WI38 (cell line): ENCODE results near the gene PNMA1.
A peak's percentile ranks its signal among the peaks of the same experiment; 100 is the strongest.

Experiments
- H3K4me3 ChIP-seq: 2 replicates; pipeline ENCODE4 v1.5.1; 2011; ENCODE audit warnings: low read depth, mild to moderate bottlenecking, control low read depth, low read length
- TF ChIP-seq, protein P1 (sequence below): IDR thresholded peaks from 2 replicates; pipeline ENCODE4 v1.5.1; 2012; ENCODE audit warnings: low read depth, mild to moderate bottlenecking, control low read depth, low read length

The PNMA1 gene

DNA sequence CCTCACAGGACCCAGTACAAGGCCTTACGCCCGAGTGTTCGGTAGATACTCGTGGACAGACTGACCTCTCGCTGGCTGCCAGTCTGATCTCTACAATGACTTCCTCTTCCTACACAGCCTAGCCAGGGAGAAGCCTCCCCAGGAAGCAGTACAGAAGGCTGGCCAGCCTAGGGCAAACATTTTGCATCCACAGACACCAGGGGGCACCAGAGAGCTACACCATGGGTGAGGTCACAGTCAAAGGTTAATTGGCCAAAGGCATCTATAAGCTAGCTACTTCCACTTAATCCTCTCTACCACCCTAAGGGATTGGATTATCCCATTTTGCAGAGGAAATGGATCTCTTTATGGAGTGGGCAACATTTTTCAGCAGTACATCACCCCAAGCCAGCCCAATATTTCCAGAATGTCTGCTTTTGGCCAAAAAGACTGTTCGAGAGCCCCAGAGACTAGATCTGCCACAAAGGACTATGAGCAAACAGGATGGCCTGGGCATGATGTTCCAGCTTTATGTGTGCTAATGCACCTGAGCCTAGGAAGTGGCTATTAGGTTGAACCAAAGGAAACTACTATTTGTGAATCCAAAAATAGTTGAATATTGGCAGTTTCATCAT, 14.6 kb upstream of the PNMA1 start:
- H3K4me3 ChIP-seq = no peak overlapping the region
- TF ChIP-seq, protein P1, sequence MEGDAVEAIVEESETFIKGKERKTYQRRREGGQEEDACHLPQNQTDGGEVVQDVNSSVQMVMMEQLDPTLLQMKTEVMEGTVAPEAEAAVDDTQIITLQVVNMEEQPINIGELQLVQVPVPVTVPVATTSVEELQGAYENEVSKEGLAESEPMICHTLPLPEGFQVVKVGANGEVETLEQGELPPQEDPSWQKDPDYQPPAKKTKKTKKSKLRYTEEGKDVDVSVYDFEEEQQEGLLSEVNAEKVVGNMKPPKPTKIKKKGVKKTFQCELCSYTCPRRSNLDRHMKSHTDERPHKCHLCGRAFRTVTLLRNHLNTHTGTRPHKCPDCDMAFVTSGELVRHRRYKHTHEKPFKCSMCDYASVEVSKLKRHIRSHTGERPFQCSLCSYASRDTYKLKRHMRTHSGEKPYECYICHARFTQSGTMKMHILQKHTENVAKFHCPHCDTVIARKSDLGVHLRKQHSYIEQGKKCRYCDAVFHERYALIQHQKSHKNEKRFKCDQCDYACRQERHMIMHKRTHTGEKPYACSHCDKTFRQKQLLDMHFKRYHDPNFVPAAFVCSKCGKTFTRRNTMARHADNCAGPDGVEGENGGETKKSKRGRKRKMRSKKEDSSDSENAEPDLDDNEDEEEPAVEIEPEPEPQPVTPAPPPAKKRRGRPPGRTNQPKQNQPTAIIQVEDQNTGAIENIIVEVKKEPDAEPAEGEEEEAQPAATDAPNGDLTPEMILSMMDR = peak; percentile 78

DNA sequence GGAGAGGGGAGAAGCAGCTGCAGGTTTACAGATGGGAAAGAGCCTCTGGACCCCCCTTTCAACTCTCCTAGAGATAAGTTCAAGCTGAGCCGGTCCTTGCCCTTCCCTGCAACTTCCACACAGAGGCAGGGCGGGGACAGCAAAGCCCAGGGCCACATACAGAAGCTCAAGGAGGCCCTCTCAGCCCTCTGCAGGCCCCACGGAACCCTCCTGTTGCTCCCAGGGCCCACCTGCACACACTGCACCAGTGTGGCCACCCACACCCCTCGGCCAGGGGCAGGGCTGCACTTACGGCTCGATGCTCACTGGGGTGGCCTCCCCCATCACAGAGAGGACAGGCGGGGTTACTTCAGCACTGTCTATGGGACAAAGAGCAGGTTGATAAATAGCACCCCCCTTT, 13.0 kb upstream of the PNMA1 start:
- TF ChIP-seq, protein P1 = no peak
- H3K4me3 ChIP-seq = no peak overlapping the region

DNA sequence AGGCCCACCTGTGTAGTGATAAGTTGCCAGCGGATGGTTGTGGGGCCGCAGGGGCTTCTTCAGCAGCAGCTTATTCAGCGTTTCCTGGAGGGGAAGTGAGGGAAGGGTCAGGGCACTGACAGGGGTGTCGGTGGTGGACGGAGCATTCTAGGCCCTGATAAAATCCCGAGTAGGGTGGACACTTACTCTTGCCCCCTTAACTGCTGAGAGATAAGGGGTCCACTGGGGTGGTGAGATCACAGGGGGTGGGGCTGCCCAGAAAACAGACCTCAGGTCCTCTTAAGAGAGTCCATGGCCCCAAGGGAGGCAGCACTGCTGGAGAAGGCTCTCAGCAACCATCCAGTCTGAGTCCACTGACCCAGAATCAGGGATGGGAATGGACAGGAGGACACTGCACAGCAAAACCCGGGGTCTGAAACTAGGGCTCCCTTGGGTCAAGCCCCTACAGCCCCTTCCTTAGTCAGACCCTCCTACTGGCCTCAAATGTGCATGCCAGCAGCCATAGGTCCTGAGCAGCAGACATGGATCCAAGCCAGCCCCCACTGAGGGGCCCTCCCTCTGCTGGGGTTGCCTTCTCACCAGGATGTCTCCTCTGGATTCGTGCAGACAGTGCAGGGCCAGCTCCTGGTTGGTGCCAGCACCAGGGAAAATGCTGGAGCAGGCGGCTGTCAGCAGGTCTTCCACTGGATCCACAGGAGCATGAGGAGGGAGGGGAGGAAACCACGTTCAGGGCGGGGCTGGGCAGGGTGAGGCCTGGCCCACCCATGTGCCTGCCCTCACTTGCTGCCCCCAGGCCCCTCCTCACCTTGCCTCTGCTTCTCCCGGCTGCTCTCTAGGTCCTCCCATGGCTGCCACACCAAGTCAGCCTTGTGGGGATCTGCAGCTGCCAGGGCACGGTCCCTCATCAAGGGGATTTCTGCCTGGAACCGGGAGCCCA, 12.1 kb upstream of the PNMA1 start:
- TF ChIP-seq, protein P1 = no peak
- H3K4me3 ChIP-seq = no peak overlapping the region

DNA sequence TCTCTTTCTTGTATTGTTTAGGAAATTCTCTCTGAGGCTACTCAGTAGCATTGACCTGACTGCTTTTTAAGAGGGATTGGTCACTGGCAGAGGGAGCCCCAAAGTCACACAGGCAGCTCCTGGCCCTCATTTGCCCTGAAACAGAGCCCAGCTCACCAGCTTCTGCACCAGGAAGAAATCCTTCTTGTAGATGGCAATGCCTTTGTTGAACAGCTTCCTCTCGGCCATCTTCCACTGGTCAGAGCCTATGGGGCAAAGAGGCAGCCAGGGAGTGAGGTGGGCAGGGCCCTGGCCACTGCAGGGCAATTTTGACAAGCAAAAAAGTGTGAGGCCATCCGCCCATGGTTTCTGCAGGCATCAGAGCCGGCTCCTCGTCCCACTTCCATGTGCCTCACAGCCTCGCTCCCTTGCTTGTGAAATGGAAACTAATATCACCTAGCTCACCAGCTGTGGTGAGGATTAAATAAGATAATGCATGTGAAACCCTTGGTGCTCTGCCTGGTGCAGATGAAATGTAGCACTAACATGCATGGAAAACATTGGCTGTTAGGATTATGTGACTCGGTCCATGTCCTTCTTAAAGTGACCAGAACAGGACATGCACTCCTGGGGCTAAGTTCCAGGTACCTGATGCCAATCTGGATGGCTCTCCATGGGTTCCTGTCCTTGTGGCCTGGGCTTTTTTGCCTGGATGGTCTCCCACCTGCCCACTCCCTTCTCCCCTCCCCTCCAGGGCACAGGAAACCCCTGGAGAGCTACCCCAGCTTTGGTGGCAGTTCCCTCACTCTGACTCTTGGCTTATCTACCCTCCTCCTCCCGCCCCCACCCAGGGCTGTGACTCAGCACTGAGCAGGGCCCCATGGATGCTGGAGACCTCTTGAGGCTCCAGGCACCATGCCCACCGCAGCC, 11.2 kb upstream of the PNMA1 start:
- TF ChIP-seq, protein P1 = no peak
- no peak overlapping the region for H3K4me3 ChIP-seq

DNA sequence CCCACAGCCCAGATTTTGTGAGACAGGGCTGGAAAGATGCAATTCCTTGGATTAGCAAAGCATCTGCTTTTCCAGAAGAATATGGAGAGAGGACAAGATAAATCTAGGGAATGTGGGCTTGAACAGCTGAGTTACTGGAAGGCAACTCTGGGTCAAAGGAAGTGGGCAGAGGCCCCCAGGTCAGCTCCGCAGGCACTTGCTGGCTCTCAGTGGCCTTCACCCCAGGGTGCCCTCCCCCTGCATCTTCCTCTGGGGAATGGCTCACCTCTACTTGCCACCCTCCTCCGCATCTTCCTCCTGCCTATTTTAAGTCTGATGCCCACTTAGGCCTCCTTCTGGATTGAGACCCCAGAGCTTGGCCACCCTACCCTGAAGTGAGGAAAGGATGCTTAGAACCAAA, 10.5 kb upstream of the PNMA1 start:
- TF ChIP-seq, protein P1 = no peak
- no peak overlapping the region for H3K4me3 ChIP-seq

DNA sequence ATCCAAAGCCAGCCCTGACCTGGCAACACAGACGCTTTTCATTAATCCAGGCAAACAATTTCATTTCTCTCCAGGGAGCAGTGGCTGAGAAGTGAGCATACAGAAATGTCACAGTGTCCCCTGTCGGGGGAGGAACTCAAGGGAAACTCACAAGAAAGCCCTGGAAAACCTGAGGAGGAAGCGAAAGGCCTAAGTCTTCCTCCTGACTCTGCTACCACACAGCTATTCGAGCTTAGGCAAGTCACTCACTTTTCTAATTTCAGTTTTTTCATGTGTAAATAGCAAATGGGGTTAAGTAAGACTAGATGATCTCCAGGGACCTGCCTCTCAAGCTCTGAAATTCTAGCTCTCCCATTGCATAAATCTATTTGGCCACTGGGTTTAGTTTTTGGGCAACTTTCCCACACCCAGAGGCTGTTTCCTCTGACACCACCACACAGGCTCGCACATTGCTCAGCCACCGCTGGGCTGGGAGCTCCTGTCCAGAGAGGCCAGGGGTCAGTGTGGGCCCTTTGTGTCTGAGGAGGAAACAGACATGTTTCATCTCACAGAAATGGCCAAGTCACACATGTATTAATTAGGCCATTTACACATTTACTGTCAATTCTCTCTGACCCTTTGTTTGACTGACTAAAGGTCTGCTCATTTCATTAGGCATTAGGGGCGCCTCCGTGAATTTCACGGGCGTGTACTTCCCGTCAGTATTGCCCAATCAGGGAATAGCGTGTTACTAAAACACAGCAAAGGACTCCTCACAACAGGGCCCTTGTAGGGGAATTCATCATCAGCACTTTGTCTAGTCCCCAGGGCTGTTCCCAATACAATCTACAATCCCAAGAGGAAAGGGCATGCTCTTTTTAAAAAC, 9.8 kb upstream of the PNMA1 start:
- 0 out of 2 replicates have a peak overlapping the region, but pooled peaks have one; percentile 8 for H3K4me3 ChIP-seq
- TF ChIP-seq, protein P1 = no peak
